ENCODE results near the gene TMED1.
"Not testable (repeated sequence)": the region's sequence is repeated elsewhere in the genome, so short reads cannot be mapped to it uniquely, and the experiment has no call there.

Gene TMED1

GRCh38 chr19:10871711-10872545 is 35.9 kb upstream of the TMED1 start:
- Histone ChIP-seq H3K4me3 (ENCODE audit: low read length) (peak overlapping the region; percentile 89), H3K27me3 (ENCODE audit: insufficient read depth, low read length) (no peaks in the 10 kb centered on the region), H3K36me3 (ENCODE audit: insufficient read depth, low read depth, low read length) (no peaks in the 10 kb centered on the region), H3K9ac (ENCODE audit: low read depth, low read length) (peak overlapping the region; percentile 89), H3K4me1 (ENCODE audit: insufficient read depth, low read length) (peaks cover 6% of the 10 kb centered on the region; the same call in 1 of the 2 replicates), H3K27ac (ENCODE audit: low read length) (peak overlapping the region; percentile 36), H3K9me3 (ENCODE audit: insufficient read depth, low read depth, low read length) (no peaks in the 10 kb centered on the region)

GRCh38 chr19:10870955-10871603 is 35.1 kb upstream of the TMED1 start, which contains the start of gene CARM1:
CARM1 (plus strand) TSS chr19:10871553; CDS start chr19:10871703, 150 bp downstream.
- H3K27ac ChIP-seq (ENCODE audit: low read length), result peak within 1 kb of the TSS; percentile 59
- H3K36me3 ChIP-seq (ENCODE audit: insufficient read depth, low read depth, low read length), result no peaks in the 10 kb centered on the region
- H3K4me1 ChIP-seq (ENCODE audit: insufficient read depth, low read length), result peaks cover 6% of the 10 kb centered on the region; the same call in 1 of the 2 replicates
- no peaks in the 10 kb centered on the region for H3K9me3 ChIP-seq (ENCODE audit: insufficient read depth, low read depth, low read length)
- no peaks in the 10 kb centered on the region for H3K27me3 ChIP-seq (ENCODE audit: insufficient read depth, low read length)
- peak within 1 kb of the TSS; percentile 89 for H3K4me3 ChIP-seq (ENCODE audit: low read length)
- peak within 1 kb of the TSS; percentile 89 for H3K9ac ChIP-seq (ENCODE audit: low read depth, low read length)

- Histone ChIP-seq H3K27me3 (ENCODE audit: insufficient read depth, low read length) (no peaks in the 10 kb centered on the region), H3K36me3 (ENCODE audit: insufficient read depth, low read depth, low read length) (no peaks in the 10 kb centered on the region), H3K9me3 (ENCODE audit: insufficient read depth, low read depth, low read length) (no peaks in the 10 kb centered on the region), H3K27ac (ENCODE audit: low read length) (peak overlapping the region; percentile 59), H3K9ac (ENCODE audit: low read depth, low read length) (peak overlapping the region; percentile 85; the same call in 1 of the 2 replicates), H3K4me3 (ENCODE audit: low read length) (peak overlapping the region; percentile 64), H3K4me1 (ENCODE audit: insufficient read depth, low read length) (peaks cover 6% of the 10 kb centered on the region; the same call in 1 of the 2 replicates)
Observed at GRCh38 chr19:10870501-10870954, 34.5 kb upstream of the TMED1 start.

- not testable (repeated sequence) for H3K9me3 ChIP-seq (ENCODE audit: insufficient read depth, low read depth, low read length); H3K36me3 ChIP-seq (ENCODE audit: insufficient read depth, low read depth, low read length); H3K27ac ChIP-seq (ENCODE audit: low read length); H3K27me3 ChIP-seq (ENCODE audit: insufficient read depth, low read length); H3K4me3 ChIP-seq (ENCODE audit: low read length); H3K4me1 ChIP-seq (ENCODE audit: insufficient read depth, low read length)
- peak overlapping the region; percentile 85; the same call in 1 of the 2 replicates for H3K9ac ChIP-seq (ENCODE audit: low read depth, low read length)
Observed at GRCh38 chr19:10869872-10870311, 33.9 kb upstream of the TMED1 start.

GRCh38 chr19:10868872-10869547 is 33.0 kb upstream of the TMED1 start:
- Histone ChIP-seq H3K4me3 (ENCODE audit: low read length) (no peak overlapping the region), H3K9me3 (ENCODE audit: insufficient read depth, low read depth, low read length) (no peaks in the 10 kb centered on the region), H3K27ac (ENCODE audit: low read length) (no peak overlapping the region), H3K36me3 (ENCODE audit: insufficient read depth, low read depth, low read length) (no peaks in the 10 kb centered on the region), H3K27me3 (ENCODE audit: insufficient read depth, low read length) (no peaks in the 10 kb centered on the region), H3K9ac (ENCODE audit: low read depth, low read length) (no peak overlapping the region), H3K4me1 (ENCODE audit: insufficient read depth, low read length) (peaks cover 6% of the 10 kb centered on the region; the same call in 1 of the 2 replicates)

- no peaks in the 10 kb centered on the region for H3K36me3 ChIP-seq (ENCODE audit: insufficient read depth, low read depth, low read length)
- no peak overlapping the region for H3K27ac ChIP-seq (ENCODE audit: low read length)
- H3K27me3 ChIP-seq (ENCODE audit: insufficient read depth, low read length), result no peaks in the 10 kb centered on the region
- no peak overlapping the region for H3K4me3 ChIP-seq (ENCODE audit: low read length)
- H3K4me1 ChIP-seq (ENCODE audit: insufficient read depth, low read length), result no peaks in the 10 kb centered on the region
- H3K9me3 ChIP-seq (ENCODE audit: insufficient read depth, low read depth, low read length), result no peaks in the 10 kb centered on the region
- no peak overlapping the region for H3K9ac ChIP-seq (ENCODE audit: low read depth, low read length)
Observed at GRCh38 chr19:10866495-10866894, 30.5 kb upstream of the TMED1 start.

- no peaks in the 10 kb centered on the region for H3K4me1 ChIP-seq (ENCODE audit: insufficient read depth, low read length)
- H3K9ac ChIP-seq (ENCODE audit: low read depth, low read length), result no peak overlapping the region
Observed at GRCh38 chr19:10864538-10864899, 28.5 kb upstream of the TMED1 start.

GRCh38 chr19:10863107-10863717 is 27.2 kb upstream of the TMED1 start:
- Histone ChIP-seq H3K4me1 (ENCODE audit: insufficient read depth, low read length) (no peaks in the 10 kb centered on the region), H3K9ac (ENCODE audit: low read depth, low read length) (no peak overlapping the region), H3K27me3 (ENCODE audit: insufficient read depth, low read length) (no peaks in the 10 kb centered on the region), H3K9me3 (ENCODE audit: insufficient read depth, low read depth, low read length) (no peaks in the 10 kb centered on the region), H3K27ac (ENCODE audit: low read length) (no peak overlapping the region), H3K36me3 (ENCODE audit: insufficient read depth, low read depth, low read length) (no peaks in the 10 kb centered on the region), H3K4me3 (ENCODE audit: low read length) (no peak overlapping the region)

More at GRCh38 chr19:10864538-10864899, 28.5 kb upstream of the TMED1 start:
- Histone ChIP-seq H3K9me3 (ENCODE audit: insufficient read depth, low read depth, low read length) (no peaks in the 10 kb centered on the region), H3K4me3 (ENCODE audit: low read length) (no peak overlapping the region), H3K27ac (ENCODE audit: low read length) (no peak overlapping the region), H3K36me3 (ENCODE audit: insufficient read depth, low read depth, low read length) (no peaks in the 10 kb centered on the region), H3K27me3 (ENCODE audit: insufficient read depth, low read length) (no peaks in the 10 kb centered on the region)

GRCh38 chr19:10862561-10863106 is 26.6 kb upstream of the TMED1 start:
- H3K4me1 ChIP-seq (ENCODE audit: insufficient read depth, low read length), result no peaks in the 10 kb centered on the region
- H3K4me3 ChIP-seq (ENCODE audit: low read length), result no peak overlapping the region
- H3K9ac ChIP-seq (ENCODE audit: low read depth, low read length), result no peak overlapping the region
- H3K27me3 ChIP-seq (ENCODE audit: insufficient read depth, low read length), result no peaks in the 10 kb centered on the region
- no peaks in the 10 kb centered on the region for H3K36me3 ChIP-seq (ENCODE audit: insufficient read depth, low read depth, low read length)
- no peaks in the 10 kb centered on the region for H3K9me3 ChIP-seq (ENCODE audit: insufficient read depth, low read depth, low read length)
- no peak overlapping the region for H3K27ac ChIP-seq (ENCODE audit: low read length)

GRCh38 chr19:10861103-10861651 is 25.2 kb upstream of the TMED1 start:
- Histone ChIP-seq H3K4me3 (ENCODE audit: low read length) (no peak overlapping the region), H3K27ac (ENCODE audit: low read length) (no peak overlapping the region), H3K36me3 (ENCODE audit: insufficient read depth, low read depth, low read length) (no peaks in the 10 kb centered on the region), H3K9me3 (ENCODE audit: insufficient read depth, low read depth, low read length) (no peaks in the 10 kb centered on the region), H3K27me3 (ENCODE audit: insufficient read depth, low read length) (no peaks in the 10 kb centered on the region), H3K9ac (ENCODE audit: low read depth, low read length) (no peak overlapping the region), H3K4me1 (ENCODE audit: insufficient read depth, low read length) (no peaks in the 10 kb centered on the region)

Data from iPS-20b (cell line).